Measurements from ENCODE around the gene TRMO. TPM values are rescaled to one million over a fixed set of nuclear protein-coding genes. Genes with fewer than 3 reads are reported as not detected.

Gene TRMO
- total RNA-seq, 4 donors from 2014 or later = 10.5 to 23.4 (median 15.7) TPM

GRCh38 chr9:97911970-97912369 is 10.3 kb downstream of the TRMO start:
- DNase-seq (no peak), ATAC-seq (no peak)
- Histone ChIP-seq H3K9me3 (no peaks in the 10 kb centered on the region), H3K4me3 (no peak overlapping the region), H3K4me1 (no peaks in the 10 kb centered on the region), H3K27ac (no peak overlapping the region), H3K27me3 (no peaks in the 10 kb centered on the region), H3K36me3 (peaks cover 0 to 42% of the 10 kb centered on the region in 2 donors)
- in situ Hi-C loops (cut with MboI; ENCODE audit: low sequenced_read_pairs in 4 of 4) = loop anchor here (10.0 to 25.0 kb wide), 6 partner anchors 123 to 875 kb away; partner anchors contain the start of genes NANS (in 2 of the 4), TBC1D2 (in 2 of the 4) and ANKS6 (in 1 of the 4)
- TF ChIP-seq, protein P1, sequence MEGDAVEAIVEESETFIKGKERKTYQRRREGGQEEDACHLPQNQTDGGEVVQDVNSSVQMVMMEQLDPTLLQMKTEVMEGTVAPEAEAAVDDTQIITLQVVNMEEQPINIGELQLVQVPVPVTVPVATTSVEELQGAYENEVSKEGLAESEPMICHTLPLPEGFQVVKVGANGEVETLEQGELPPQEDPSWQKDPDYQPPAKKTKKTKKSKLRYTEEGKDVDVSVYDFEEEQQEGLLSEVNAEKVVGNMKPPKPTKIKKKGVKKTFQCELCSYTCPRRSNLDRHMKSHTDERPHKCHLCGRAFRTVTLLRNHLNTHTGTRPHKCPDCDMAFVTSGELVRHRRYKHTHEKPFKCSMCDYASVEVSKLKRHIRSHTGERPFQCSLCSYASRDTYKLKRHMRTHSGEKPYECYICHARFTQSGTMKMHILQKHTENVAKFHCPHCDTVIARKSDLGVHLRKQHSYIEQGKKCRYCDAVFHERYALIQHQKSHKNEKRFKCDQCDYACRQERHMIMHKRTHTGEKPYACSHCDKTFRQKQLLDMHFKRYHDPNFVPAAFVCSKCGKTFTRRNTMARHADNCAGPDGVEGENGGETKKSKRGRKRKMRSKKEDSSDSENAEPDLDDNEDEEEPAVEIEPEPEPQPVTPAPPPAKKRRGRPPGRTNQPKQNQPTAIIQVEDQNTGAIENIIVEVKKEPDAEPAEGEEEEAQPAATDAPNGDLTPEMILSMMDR (IDR thresholded peaks at IDR 0.05 in 4 of 5, conservative IDR thresholded peaks at IDR 0.05 in 1 of 5) = no peak
- TF ChIP-seq POLR2A (IDR thresholded peaks at IDR 0.05) = no peak
- intact Hi-C loops (cut with DNase I; ENCODE audit: low total_unique reads) = no loop called here

DNA sequence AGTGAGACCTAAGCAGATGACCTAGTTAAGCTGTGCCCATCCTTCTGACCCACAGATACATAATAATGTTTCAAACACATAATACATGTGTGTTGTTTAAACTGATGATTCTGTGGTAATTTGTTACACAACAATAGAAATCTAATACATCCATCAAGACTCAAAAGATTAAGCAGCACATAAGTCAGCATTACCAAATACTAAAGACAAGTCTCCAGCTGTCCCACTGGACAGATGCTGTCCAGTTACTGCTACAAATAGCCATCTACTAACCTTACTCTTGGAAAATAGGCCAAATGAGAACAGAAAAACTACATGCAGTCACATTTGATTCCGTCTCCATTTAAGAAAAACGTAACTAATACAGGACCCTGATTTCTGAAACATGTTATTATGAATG is 10.8 kb downstream of the TRMO start:
- in situ Hi-C loops (cut with MboI; ENCODE audit: low sequenced_read_pairs in 4 of 4) = loop anchor here (10.0 to 25.0 kb wide), 6 partner anchors 123 to 876 kb away; partner anchors contain the start of genes NANS (in 2 of the 4), TBC1D2 (in 2 of the 4) and ANKS6 (in 1 of the 4)
- no peaks in the 10 kb centered on the region for H3K4me1 ChIP-seq
- peaks cover 0 to 42% of the 10 kb centered on the region in 2 donors for H3K36me3 ChIP-seq
- no peak for TF ChIP-seq POLR2A (IDR thresholded peaks at IDR 0.05)
- TF ChIP-seq, protein P1 (IDR thresholded peaks at IDR 0.05 in 4 of 5, conservative IDR thresholded peaks at IDR 0.05 in 1 of 5) = no peak
- peak in 1 of 2 donors; percentile 58 for ATAC-seq
- H3K27ac ChIP-seq = peak overlapping the region in 1 of 4 donors; percentile 16
- H3K9me3 ChIP-seq = no peaks in the 10 kb centered on the region
- H3K27me3 ChIP-seq = no peaks in the 10 kb centered on the region
- no peak for DNase-seq
- intact Hi-C loops (cut with DNase I; ENCODE audit: low total_unique reads) = no loop called here
- no peak overlapping the region for H3K4me3 ChIP-seq

- no peak for ATAC-seq
- peaks cover 0 to under 1% of the 10 kb centered on the region in 2 donors for H3K4me1 ChIP-seq
- H3K4me3 ChIP-seq = no peak overlapping the region
- in situ Hi-C loops (cut with MboI; ENCODE audit: low sequenced_read_pairs in 4 of 4) = loop anchor here (10.0 to 25.0 kb wide), 6 partner anchors 124 to 877 kb away; partner anchors contain the start of genes NANS (in 2 of the 4), TBC1D2 (in 2 of the 4) and ANKS6 (in 1 of the 4)
- no peak for TF ChIP-seq POLR2A (IDR thresholded peaks at IDR 0.05)
- TF ChIP-seq, protein P1 (IDR thresholded peaks at IDR 0.05 in 4 of 5, conservative IDR thresholded peaks at IDR 0.05 in 1 of 5) = no peak
- H3K9me3 ChIP-seq = no peaks in the 10 kb centered on the region
- H3K27me3 ChIP-seq = no peaks in the 10 kb centered on the region
- intact Hi-C loops (cut with DNase I; ENCODE audit: low total_unique reads) = no loop called here
- no peak for DNase-seq
- H3K36me3 ChIP-seq = peaks cover 0 to 42% of the 10 kb centered on the region in 2 donors
- no peak overlapping the region for H3K27ac ChIP-seq
Observed at GRCh38 chr9:97910357-97910756, 11.9 kb downstream of the TRMO start.

DNA sequence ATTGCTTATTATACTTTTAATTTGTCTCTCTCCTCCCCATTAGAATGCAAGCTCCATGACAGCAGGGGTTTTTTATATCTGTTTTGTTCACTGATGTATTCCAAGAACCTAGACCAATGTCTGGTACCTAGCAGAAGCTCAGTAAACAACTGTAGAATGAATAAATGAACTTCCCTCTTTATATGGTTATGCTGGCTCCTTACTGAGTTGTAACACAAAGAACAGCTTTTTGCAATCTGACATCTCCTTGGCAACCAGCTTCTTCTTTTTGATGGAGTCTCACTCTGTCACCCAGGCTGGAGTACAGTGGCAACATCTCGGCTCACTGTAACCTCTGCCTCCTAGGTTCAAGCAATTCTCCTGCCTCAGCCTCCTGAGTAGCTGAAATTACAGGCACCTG is 13.6 kb downstream of the TRMO start:
- Histone ChIP-seq H3K9me3 (no peaks in the 10 kb centered on the region), H3K27ac (no peak overlapping the region), H3K4me1 (peaks cover 0 to 4% of the 10 kb centered on the region in 2 donors), H3K4me3 (no peak overlapping the region), H3K36me3 (peaks cover 0 to 46% of the 10 kb centered on the region in 2 donors), H3K27me3 (no peaks in the 10 kb centered on the region)
- intact Hi-C loops (cut with DNase I; ENCODE audit: low total_unique reads) = no loop called here
- DNase-seq (no peak), ATAC-seq (no peak)
- in situ Hi-C loops (cut with MboI; ENCODE audit: low sequenced_read_pairs in 4 of 4) = loop anchor here (10.0 to 25.0 kb wide), 5 partner anchors 129 to 879 kb away; partner anchors contain the start of genes TBC1D2 (in 2 of the 4) and ANKS6 (in 1 of the 4)
- TF ChIP-seq, protein P1 (IDR thresholded peaks at IDR 0.05 in 4 of 5, conservative IDR thresholded peaks at IDR 0.05 in 1 of 5) = no peak
- no peak for TF ChIP-seq POLR2A (IDR thresholded peaks at IDR 0.05)

Measured in gastrocnemius medialis (tissue), 4 donors.